HG03442 (cell line): ENCODE results near the gene SLC25A11.
"Not testable (repeated sequence)": the region's sequence is repeated elsewhere in the genome, so short reads cannot be mapped to it uniquely, and the experiment has no call there.

Source experiments
- ATAC-seq: cut with Tn5 transposase; IDR thresholded peaks from one replicate; pipeline ENCODE4 v1.9.1; 2021; ENCODE audit warnings: mild to moderate bottlenecking, moderate library complexity; ENCODE audit not compliant: unreplicated experiment

Gene SLC25A11

DNA sequence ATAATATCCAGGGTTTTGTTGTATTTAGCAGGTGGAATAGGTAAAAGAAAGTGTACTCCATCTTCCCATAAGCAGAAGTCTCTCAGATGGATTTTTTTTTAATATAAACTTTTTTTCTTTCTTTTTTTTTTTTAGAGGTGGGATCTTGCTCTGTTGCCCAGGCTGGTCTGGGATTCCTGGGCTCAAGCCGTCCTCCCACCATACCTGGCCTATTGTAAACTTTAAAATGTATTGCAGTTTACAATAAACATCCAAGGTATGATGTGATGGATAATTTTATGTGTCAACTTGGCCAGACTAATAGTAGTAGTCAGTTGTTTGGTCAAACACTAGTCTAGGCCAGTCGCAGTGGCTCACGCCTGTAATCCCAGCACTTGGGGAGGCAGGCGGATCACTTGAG lies 18.5 kb downstream of the SLC25A11 start:
- ATAC-seq, result no peak

DNA sequence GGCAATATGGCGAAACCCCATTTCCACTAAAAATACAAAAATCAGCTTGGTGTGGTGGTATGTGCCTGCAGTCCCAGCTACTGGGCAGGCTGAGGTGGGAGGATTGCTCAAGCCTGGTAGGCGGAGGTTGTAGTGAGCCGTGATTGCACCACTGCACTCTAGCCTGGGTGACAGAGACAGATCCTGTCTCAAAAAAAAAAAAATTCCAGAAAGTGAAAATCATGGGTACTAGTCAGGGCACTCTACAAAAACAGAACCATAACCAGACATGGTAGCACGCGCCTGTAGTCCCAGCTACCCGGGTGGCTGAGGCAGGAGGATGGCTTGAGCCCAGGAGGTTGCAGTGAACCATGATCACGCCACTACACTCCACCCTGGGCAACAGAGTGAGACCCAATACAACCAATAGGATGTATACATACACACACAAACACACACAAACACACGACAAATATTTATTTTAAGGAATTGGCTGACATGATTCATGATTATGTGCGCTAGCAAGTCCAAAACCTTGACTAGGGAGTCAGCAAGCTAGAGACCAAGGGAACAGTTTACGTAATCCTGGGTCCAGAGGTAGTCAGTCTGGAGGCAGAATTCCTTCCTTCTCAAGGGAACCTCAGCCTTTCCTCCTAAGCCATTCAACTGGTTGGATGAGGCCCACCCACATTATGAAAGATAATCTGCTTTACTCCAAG lies 19.3 kb downstream of the SLC25A11 start:
- no peak for ATAC-seq

DNA sequence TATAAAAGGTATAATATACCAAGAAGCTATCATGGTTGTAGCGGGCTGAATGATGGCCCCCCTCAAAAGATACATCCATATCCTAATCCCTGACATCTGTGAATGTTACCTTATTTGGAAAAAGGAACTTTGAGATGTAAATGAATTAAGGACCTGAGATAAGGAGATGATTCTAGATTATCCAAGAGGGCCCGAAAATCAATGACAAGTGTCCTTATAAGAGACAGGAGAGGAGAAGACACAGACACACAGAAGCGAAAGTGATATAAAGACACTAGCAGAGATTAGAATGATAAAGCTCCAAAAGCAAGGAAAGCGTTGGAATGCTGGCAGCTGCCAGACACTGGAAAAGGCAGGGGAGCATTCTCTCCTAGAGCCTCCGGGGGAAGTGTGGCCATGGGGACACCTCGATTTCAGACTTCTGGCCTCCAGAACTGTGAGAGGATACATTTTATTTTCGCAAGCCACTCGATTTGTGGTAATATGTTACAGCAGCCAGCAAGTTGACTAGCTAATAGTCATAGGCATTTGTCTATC lies 20.3 kb downstream of the SLC25A11 start:
- ATAC-seq, result no peak

DNA sequence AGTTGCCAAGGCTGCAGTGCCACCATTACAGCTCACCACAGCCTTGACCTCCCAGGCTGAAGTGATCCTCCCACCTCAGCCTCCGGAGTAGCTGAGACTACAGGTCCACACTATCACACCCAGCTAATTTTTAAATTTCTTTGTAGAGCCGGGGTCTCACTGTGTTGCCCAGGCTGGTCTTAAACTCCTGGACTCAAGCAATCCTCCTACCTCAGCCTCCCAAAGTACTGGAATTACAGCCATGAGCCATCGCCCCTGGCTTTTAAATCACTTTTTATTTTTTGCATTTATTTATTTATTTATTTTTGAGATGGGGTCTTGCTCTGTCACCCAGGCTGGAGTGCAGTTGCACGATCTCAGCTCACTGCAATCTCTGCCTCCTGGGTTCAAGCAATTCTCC lies 25.3 kb downstream of the SLC25A11 start:
- not testable (repeated sequence) for ATAC-seq

DNA sequence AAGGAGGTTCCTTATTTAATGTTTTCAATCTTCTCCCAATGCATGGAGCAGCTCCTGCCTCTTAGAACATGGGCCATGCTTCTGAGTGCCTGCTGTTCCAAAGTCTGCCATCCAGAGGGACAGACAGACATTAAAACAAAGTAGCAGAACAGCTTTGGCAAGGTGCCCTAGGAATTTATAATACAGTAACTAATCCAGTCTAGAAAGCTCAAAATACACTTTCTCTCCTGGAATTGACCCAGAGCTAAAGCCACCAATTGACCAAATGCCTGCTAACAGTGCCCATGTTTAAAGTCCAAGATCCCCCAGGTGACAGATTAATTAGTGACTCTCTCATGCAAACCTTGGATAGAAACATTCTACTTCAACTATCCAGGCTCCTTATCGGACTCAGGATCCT lies 25.9 kb downstream of the SLC25A11 start:
- no peak for ATAC-seq

- no peak for ATAC-seq
These were observed 30.9 kb downstream of the SLC25A11 start for GRCh38 chr17:4908711-4909496.

- no peak for ATAC-seq
These were observed 31.5 kb downstream of the SLC25A11 start for GRCh38 chr17:4908301-4908700.

GRCh38 chr17:4906642-4907041 lies 33.2 kb downstream of the SLC25A11 start:
- not testable (repeated sequence) for ATAC-seq

DNA sequence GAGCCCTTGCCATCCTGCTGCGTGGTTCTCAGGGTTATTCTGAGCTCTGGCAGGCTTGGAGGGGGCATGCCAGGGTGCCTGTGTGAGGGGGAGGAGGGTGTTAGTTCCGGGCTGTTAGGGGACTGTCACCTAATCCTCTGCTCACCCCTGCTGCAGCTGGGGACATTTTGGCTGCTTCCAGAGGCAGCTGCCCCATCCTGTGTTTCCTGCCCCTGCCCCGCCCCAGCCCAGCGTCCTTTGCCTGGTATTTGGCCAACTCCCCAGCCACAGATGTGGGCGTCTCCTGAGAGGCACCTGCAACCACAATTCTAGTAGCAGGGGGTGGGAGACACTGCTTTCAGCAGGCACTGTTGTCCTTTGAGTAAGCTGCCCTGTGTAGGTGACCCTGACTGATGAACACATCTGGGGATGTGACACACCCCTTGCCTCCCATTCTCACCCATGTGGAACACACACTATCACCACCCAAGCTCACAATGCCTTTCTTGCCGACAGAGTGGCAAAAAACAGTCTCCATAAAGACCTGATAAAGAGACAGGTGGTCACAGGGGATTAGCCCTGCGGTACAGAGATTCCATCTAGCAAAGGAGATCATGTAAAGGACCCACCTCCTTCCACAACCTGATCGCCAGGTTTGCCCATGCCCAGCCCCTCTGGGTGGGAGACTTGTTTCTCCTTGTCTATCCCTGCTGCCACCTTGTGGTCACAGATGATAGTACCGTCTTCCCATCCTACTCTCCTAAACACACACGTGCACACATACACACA lies 36.6 kb downstream of the SLC25A11 start, which contains the start of gene CHRNE:
Gene CHRNE, minus strand, starts transcription at position 48 of the 768 bp plus-strand sequence. Its CDS starts 35 bp downstream, at position 13.
- no peak for ATAC-seq

DNA sequence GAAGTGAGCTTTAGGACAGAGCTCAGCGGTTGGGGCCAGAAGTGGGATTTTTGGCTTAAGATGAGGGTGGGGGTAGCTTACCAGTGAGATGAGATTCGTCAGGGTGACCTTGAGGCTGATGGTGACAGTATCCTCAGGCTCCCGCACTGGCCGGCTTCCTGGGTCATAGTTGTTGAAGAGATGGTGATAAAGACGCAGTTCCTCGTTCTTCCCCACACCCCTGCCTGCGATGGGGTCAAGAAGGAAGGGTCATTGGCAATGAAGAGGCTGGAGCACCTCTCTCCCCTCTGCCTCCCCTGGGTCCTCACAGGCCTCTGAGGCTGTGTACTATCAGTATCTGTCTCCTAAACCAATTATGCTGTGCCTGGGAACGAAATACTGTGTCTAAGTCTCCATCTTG lies 37.3 kb downstream of the SLC25A11 start:
- ATAC-seq, result no peak

DNA sequence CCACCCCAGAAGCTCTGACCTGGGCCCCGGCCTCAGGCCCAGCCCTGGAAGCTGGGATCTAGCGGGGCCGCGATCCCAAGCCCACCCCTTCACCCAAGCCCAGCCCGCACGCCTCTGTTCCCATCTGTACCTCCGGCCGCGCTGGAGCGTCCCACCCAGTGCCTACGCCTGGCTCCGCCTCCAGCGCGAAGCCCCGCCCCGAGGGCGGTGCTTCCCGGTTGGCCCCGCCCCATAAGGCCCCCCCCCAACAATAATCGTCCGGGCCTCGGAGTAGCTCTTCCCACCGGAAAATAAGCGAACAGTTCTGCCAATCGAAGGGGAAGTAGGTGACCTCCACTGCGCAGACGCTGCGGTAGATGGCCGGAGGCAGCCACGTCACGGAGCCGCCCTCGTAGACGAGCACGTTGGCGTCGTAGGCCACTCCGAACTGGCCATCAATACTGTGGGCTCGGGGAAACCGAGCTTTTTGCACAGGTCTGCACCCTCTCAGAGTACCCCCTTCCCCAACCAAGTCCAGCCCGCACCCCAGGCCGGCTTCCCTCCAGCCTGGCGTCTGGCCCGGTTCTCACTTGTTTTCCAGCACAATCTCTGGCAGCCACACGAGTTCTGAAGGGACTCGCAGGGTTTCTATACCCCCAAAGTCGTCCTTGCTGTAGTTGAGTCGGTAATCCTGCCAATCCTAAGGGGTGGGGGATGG lies 38.0 kb downstream of the SLC25A11 start:
- ATAC-seq, result no peak

- no peak for ATAC-seq
These were observed 38.7 kb downstream of the SLC25A11 start for GRCh38 chr17:4901108-4901647.

GRCh38 chr17:4900231-4901107 lies 39.4 kb downstream of the SLC25A11 start:
- no peak for ATAC-seq

DNA sequence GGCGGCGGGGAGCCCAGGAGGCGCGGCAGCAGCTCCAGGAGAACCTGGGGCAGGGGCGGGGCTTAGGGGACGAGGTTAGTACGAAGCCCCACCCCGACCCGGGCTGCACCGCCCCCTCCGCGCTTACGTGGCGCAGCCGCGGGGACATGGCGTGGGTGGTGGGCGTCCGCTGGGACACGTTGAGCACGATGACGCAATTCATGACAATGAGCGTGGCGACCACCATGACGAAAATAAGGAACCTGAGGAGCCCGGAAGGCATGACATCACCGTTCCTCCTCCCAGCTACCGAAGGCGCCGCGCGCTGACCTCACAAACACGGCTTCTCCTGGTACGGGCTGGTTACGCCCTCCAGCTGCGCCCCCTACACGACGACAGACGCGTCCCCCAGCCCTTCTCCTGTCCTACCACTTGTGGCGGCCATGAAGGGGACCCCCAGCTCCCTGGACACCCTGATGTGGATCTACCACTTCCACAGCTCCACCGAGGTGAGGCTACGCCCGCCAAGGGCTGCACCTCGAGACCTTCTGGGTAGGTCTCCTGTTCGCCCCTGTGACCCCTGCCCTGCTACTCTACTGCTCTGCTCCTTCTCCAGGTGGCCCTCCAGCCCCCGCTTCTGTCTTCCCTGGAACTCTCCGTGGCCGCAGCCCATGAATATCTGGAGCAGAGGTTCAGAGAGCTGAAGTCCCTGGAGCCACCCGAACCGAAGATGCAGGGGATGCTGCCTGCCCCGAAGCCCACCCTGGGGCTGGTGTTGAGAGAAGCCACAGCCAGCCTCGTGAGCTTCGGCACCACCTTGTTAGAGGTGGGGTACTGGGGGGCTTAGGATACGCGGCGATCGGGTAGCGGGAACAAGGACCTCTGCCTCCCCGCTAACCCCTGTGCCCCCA lies 40.3 kb downstream of the SLC25A11 start, which contains the start of gene C17orf107:
Gene C17orf107, plus strand, starts transcription at position 196 of the 890 bp plus-strand sequence. Its CDS starts 227 bp downstream, at position 423.
- ATAC-seq, result no peak

- ATAC-seq, result no peak
These were observed 40.9 kb downstream of the SLC25A11 start for GRCh38 chr17:4898927-4899326.

DNA sequence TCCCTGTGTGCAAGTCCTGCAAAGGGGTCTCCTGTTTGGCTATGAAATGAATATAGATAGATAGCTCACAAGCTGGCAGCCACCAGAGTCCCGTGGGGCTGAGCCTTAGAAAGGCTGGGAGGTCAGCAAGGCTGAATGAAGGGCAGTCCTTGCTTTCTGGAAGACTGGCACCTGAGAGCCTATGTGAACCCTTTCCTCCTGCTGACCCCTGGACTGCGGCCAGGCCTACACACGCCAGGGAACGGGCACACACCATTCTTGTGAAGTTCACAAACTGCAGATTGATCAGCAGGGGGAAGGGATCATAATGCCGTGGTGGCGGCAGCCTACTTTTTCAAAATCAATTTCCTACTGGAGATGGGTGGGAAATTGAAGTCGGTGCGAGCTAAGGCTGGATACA lies 41.5 kb downstream of the SLC25A11 start:
- no peak for ATAC-seq

DNA sequence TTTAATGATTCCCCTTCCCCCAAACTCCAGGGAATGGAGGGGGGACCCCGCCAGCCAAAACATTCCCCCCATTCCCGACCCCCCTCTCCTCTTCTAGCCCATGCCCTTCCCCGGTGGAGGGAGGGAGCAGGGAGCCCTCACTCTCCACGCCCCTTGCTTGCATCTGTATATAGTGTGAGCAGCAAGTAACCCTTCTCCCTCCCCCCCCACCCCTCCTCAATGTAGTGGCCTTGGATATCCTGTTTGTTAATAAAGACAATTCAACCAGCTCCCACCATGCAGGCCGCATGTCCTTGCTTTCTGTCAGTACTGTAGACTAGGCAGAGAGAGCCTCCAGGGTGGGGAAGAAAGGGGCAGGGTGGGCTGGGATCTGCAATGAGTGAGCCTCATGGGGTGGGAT lies 42.1 kb downstream of the SLC25A11 start:
- no peak for ATAC-seq

DNA sequence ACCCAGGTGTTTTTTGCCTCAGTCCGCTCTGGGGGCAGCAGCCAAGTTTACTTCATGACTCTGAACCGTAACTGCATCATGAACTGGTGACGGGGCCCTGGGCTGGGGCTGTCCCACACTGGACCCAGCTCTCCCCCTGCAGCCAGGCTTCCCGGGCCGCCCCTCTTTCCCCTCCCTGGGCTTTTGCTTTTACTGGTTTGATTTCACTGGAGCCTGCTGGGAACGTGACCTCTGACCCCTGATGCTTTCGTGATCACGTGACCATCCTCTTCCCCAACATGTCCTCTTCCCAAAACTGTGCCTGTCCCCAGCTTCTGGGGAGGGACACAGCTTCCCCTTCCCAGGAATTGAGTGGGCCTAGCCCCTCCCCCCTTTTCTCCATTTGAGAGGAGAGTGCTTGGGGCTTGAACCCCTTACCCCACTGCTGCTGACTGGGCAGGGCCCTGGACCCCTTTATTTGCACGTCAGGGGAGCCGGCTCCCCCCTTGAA lies 42.6 kb downstream of the SLC25A11 start:
- ATAC-seq, result no peak
